COLO829 (cell line): ENCODE results near the gene FCHSD2.
"Not testable (repeated sequence)": the region's sequence is repeated elsewhere in the genome, so short reads cannot be mapped to it uniquely, and the experiment has no call there.

Experiments
- DNase-seq: peaks from one replicate; pipeline ENCODE4 v3.0.0; 2012; ENCODE audit warnings: low spot score

FCHSD2 gene

GRCh38 chr11:72791228-72791627 lies 350.9 kb downstream of the FCHSD2 start:
- not testable (repeated sequence) for DNase-seq

- no peak for DNase-seq
Observed at GRCh38 chr11:72789493-72790131, 352.5 kb downstream of the FCHSD2 start.

GRCh38 chr11:72788241-72788640 lies 353.9 kb downstream of the FCHSD2 start:
- no peak for DNase-seq

- no peak for DNase-seq
Observed at GRCh38 chr11:72787216-72788104, 354.7 kb downstream of the FCHSD2 start.
